ENCODE data around the gene CD9.
"Not testable (repeated sequence)": the region's sequence is repeated elsewhere in the genome, so short reads cannot be mapped to it uniquely, and the experiment has no call there.

The CD9 gene

GRCh38 chr12:6158255-6158654 is 41.9 kb upstream of the CD9 start:
- no peaks in the 10 kb centered on the region for H4K20me1 ChIP-seq (ENCODE audit: insufficient read depth, low read length)
- H3K9ac ChIP-seq (ENCODE audit: low read length), result no peak overlapping the region
- no peak for TF ChIP-seq EZH2 (IDR thresholded peaks at IDR 0.05; ENCODE audit: borderline replicate concordance, low read length)
- 0 out of 2 replicates have a peak, but pooled peaks cover 8% of the 10 kb centered on the region for H3K27me3 ChIP-seq (ENCODE audit: insufficient read depth, low read length)
- no peak overlapping the region for H3K4me2 ChIP-seq (ENCODE audit: low read length)
- no peaks in the 10 kb centered on the region for H3K4me1 ChIP-seq (ENCODE audit: insufficient read depth, low read length, severe bottlenecking)
- H3K9me2 ChIP-seq (ENCODE audit: low read depth, low read length), result no peaks in the 10 kb centered on the region
- no peaks in the 10 kb centered on the region for H3K36me3 ChIP-seq (ENCODE audit: insufficient read depth, low read length)
- no peak overlapping the region for H2AFZ ChIP-seq (ENCODE audit: low read length)
- no peaks in the 10 kb centered on the region for H3K79me2 ChIP-seq (ENCODE audit: insufficient read depth, low read length)
- H3K9me3 ChIP-seq (ENCODE audit: low read length), result no peaks in the 10 kb centered on the region
- H3F3A ChIP-seq (ENCODE audit: insufficient read depth, low read length), result no peaks in the 10 kb centered on the region
- no peak overlapping the region for H3K4me3 ChIP-seq (ENCODE audit: low read depth, low read length, poor library complexity, severe bottlenecking)
- H3K27ac ChIP-seq (ENCODE audit: low read depth, low read length, poor library complexity, severe bottlenecking), result no peak overlapping the region

GRCh38 chr12:6158749-6159148 is 41.5 kb upstream of the CD9 start:
- Histone ChIP-seq H3K36me3 (ENCODE audit: insufficient read depth, low read length) (no peaks in the 10 kb centered on the region), H3K4me1 (ENCODE audit: insufficient read depth, low read length, severe bottlenecking) (no peaks in the 10 kb centered on the region), H2AFZ (ENCODE audit: low read length) (no peak overlapping the region), H3K9me3 (ENCODE audit: low read length) (no peaks in the 10 kb centered on the region), H4K20me1 (ENCODE audit: insufficient read depth, low read length) (no peaks in the 10 kb centered on the region), H3K79me2 (ENCODE audit: insufficient read depth, low read length) (no peaks in the 10 kb centered on the region), H3K27ac (ENCODE audit: low read depth, low read length, poor library complexity, severe bottlenecking) (no peak overlapping the region), H3K27me3 (ENCODE audit: insufficient read depth, low read length) (0 out of 2 replicates have a peak, but pooled peaks cover 8% of the 10 kb centered on the region), H3K4me3 (ENCODE audit: low read depth, low read length, poor library complexity, severe bottlenecking) (no peak overlapping the region), H3K9me2 (ENCODE audit: low read depth, low read length) (no peaks in the 10 kb centered on the region), H3K4me2 (ENCODE audit: low read length) (no peak overlapping the region), H3K9ac (ENCODE audit: low read length) (no peak overlapping the region), H3F3A (ENCODE audit: insufficient read depth, low read length) (no peaks in the 10 kb centered on the region)
- TF ChIP-seq CTCF (IDR thresholded peaks at IDR 0.05; ENCODE audit: low read length) (no peak), EZH2 (IDR thresholded peaks at IDR 0.05; ENCODE audit: borderline replicate concordance, low read length) (no peak)

- not testable (repeated sequence) for H3K9me3 ChIP-seq (ENCODE audit: low read length); H3K4me3 ChIP-seq (ENCODE audit: low read depth, low read length, poor library complexity, severe bottlenecking); H3K27me3 ChIP-seq (ENCODE audit: insufficient read depth, low read length); H2AFZ ChIP-seq (ENCODE audit: low read length); H3K27ac ChIP-seq (ENCODE audit: low read depth, low read length, poor library complexity, severe bottlenecking); H3F3A ChIP-seq (ENCODE audit: insufficient read depth, low read length); H3K9me2 ChIP-seq (ENCODE audit: low read depth, low read length); H3K79me2 ChIP-seq (ENCODE audit: insufficient read depth, low read length); H3K9ac ChIP-seq (ENCODE audit: low read length); H3K36me3 ChIP-seq (ENCODE audit: insufficient read depth, low read length); H4K20me1 ChIP-seq (ENCODE audit: insufficient read depth, low read length); H3K4me2 ChIP-seq (ENCODE audit: low read length); H3K4me1 ChIP-seq (ENCODE audit: insufficient read depth, low read length, severe bottlenecking)
These were observed 40.8 kb upstream of the CD9 start for GRCh38 chr12:6159166-6160011.

GRCh38 chr12:6160049-6160649 is 40.1 kb upstream of the CD9 start:
- H3K27me3 ChIP-seq (ENCODE audit: insufficient read depth, low read length); H3K9me3 ChIP-seq (ENCODE audit: low read length); H3K36me3 ChIP-seq (ENCODE audit: insufficient read depth, low read length); H3K9ac ChIP-seq (ENCODE audit: low read length); H2AFZ ChIP-seq (ENCODE audit: low read length); H3K4me1 ChIP-seq (ENCODE audit: insufficient read depth, low read length, severe bottlenecking); H3K4me3 ChIP-seq (ENCODE audit: low read depth, low read length, poor library complexity, severe bottlenecking); H3K79me2 ChIP-seq (ENCODE audit: insufficient read depth, low read length); H3K9me2 ChIP-seq (ENCODE audit: low read depth, low read length); H3K27ac ChIP-seq (ENCODE audit: low read depth, low read length, poor library complexity, severe bottlenecking); H3K4me2 ChIP-seq (ENCODE audit: low read length); H4K20me1 ChIP-seq (ENCODE audit: insufficient read depth, low read length); H3F3A ChIP-seq (ENCODE audit: insufficient read depth, low read length): not testable (repeated sequence)

All from OCI-LY1 (cell line).